Caki2 (cell line): Measurements from ENCODE around the gene CALCOCO1. TPM values are rescaled to one million over a fixed set of nuclear protein-coding genes. Genes with fewer than 3 reads are reported as not detected.
"Not testable (repeated sequence)": the region's sequence is repeated elsewhere in the genome, so short reads cannot be mapped to it uniquely, and the experiment has no call there.

Experiments
- DNase-seq: peaks from one replicate; pipeline ENCODE4 v3.0.0-alpha.2; 2015; ENCODE audit warnings: low read depth
- in situ Hi-C: cut with HindIII; loops from 2 replicates; pipeline ENCODE4 v1.10.0; 2016; ENCODE audit warnings: low sequenced_read_pairs, low pct_unique_long_range_greater_than_20kb, mixed read lengths
- total RNA-seq: library from RNA; depleted of rRNA; stranded (reverse); fragments of >200 nt; shearing (Covaris generic); gene quantifications from 2 replicates; pipeline ENCODE4 v1.2.3, GENCODE V29; 2014; ENCODE audit warnings: low replicate concordance

Gene CALCOCO1
- total RNA-seq, 1 experiment from 2014 or later: 25.9 TPM

DNA sequence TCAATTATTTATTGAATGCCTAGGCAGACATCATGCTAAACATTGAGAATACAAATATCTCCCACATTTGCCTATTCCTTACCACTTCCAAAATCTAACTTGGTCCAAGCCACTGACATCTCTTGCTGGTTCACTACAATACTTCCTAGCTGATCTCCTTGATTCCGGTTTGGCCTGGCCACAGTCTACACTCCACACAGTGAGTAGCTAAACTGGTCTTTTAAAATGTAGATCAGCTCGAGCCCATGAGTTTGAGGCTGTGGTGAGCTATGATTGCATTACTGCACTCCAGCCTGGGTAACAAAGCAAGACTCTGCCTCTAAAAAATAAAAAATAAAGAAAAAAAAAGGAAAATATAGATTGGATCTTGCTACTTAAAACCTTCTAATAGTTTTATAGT lies 43.8 kb downstream of the CALCOCO1 start:
- in situ Hi-C loops: no loop called here
- no peak for DNase-seq

DNA sequence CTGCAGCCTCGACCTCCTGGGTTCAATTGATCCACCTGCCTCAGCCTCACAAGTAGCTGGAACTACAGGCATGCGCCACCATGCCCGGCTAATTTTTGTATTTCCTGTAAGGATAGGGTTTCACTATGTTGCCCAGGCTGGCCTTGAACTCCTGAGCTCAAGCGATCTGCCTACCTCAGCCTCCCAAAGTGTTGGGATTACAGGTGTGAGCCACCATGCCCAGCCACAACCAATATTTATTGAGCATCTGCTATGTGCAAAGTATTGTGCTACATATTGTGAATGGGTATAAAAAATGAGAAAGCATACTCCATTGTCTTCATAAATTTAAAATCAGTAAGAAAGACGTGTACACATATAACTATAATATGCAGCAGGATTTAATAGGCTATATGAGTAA lies 47.2 kb downstream of the CALCOCO1 start:
- DNase-seq, in situ Hi-C loops: not testable (repeated sequence)

GRCh38 chr12:53677800-53678148 lies 49.5 kb downstream of the CALCOCO1 start:
- no peak for DNase-seq
- in situ Hi-C loops: no loop called here

DNA sequence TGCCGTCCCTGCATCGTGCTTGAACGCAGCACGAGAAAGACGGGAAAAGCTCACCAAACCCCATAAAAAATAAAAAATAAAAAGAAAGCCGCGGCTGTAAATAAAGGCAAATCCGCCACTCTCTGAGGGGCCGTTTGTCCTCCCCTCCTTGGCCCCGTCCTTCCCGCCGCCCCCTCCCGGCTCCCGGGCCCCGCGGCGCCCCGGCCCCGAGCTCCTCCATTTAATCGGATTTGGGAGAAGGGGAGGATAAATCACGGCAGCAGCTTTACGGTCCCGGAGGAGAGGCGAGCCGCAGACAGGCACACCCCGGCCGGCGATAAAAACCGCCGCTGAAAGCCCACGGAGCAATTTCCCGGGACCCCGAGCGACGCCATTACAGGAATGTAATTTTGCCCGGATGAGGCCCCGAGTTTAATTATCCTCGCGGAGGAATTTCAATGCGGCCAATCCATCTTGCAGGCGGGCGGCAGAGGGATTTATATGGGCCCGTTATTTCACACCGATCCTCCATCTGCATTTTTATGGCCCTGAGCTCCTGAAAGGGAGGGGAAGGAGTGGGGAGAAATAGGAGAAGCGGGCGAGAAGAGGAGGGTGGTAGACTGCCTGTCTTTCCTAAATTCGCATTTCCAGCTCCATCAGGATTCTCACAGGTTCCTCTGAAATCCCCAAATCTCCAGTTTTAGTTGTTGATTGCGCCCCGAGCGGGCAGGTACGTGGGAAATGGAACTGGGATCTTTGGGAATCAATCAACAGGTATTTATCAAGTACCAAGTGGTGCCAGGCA lies 50.0 kb downstream of the CALCOCO1 start:
- DNase-seq: no peak
- in situ Hi-C loops: no loop called here

- no peak for DNase-seq
- in situ Hi-C loops: no loop called here
These were observed 50.6 kb downstream of the CALCOCO1 start for GRCh38 chr12:53676656-53677015.

GRCh38 chr12:53675701-53676607 lies 51.3 kb downstream of the CALCOCO1 start, which contains the start of gene ATP5MC2:
TSS of gene ATP5MC2 (minus strand) at chr12:53676083. CDS start at chr12:53672614, 3,469 bp downstream.
- DNase-seq: peak; percentile 99
- in situ Hi-C loops: no loop called here

DNA sequence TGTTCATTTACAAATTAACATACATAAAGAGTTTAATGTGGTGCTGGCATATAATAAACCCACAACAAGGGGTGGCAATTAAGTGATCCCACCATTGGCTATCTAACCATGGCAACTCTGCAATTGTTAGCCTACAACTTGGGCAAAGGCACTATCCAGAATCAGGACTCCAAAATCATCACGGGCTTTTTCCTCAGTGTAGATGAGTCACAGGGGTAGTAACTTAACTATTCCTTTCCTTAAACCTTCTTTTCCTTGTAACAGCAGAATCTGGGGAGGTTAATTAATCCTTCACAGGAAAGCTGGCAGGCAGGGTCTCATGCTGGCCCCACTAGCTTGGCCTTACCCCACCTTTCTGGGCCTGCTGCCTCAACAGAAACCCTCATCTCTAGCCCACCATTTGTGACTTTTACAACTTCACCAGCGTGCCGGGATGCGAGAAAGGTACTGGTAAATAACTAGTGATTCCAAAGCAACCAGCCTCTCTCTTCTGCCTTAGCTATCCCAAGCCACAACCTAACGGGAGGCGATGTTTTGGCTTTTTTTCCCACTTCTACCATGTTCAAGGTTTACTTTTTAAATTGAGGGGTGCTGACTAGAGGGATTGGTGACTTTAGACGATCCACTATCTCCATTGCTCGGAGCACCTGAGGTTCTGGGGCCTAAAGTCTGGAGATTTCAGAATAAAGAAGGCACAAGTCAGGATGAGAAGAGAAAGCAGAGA lies 52.1 kb downstream of the CALCOCO1 start:
- in situ Hi-C loops: no loop called here
- DNase-seq: no peak

DNA sequence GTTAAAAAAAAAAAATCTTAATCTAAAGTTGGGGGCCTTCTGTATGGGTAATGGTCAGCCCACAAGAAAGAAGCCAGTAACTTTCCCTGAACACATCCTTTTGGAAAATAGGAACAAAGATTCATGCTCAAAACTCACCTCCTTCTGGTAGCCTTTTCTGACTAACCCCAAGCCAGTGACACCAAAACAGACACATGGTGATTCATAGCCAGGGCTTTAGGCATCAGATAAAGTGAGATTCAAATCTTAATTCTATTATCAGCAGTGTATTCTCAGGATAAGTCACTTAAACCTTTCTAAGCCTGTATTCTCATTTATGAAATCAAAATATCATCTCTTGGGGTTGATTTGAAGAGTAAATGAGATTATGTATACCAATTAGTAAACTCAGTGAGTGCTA lies 56.3 kb downstream of the CALCOCO1 start:
- DNase-seq: no peak
- in situ Hi-C loops: no loop called here

DNA sequence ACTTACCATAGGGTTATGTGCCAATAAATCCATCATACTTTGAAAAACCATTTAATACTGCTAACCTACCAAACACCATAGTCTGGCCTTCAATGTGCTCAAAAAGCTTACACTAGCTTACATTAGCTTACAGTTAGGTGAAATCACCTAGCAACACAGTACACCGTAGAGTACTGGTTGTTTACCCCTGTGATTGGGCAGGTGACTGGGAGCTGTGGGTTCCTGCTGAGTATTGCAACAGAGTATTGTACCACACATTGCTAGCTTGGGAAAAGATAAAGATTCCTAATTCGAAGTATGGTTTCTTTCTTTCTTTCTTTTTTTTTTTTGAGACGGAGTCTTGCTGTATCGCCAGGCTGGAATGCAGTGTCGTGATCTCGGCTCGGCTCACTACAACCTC lies 56.9 kb downstream of the CALCOCO1 start:
- in situ Hi-C loops: no loop called here
- no peak for DNase-seq

- DNase-seq: no peak
- in situ Hi-C loops: no loop called here
These were observed 60.2 kb downstream of the CALCOCO1 start for GRCh38 chr12:53667080-53667479.

DNA sequence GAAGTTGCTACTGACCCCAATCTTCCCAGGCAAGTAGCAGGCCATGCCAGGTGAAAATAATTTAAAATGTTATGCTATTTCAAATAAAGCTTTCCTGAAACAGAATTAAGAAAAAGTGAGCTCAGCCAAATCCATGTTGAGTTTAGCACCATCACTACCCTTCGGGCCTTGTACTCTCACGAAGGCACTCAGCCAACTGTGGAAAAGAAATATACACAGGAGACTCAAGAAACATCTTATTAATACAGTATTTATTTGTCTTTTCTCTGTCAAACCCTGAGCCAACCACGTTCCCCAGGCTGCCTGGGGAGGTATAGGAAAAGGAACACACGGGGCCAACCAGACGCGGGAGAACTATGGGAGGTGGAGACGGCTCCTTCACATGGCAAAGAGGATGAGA lies 62.3 kb downstream of the CALCOCO1 start:
- DNase-seq: no peak
- in situ Hi-C loops: no loop called here

DNA sequence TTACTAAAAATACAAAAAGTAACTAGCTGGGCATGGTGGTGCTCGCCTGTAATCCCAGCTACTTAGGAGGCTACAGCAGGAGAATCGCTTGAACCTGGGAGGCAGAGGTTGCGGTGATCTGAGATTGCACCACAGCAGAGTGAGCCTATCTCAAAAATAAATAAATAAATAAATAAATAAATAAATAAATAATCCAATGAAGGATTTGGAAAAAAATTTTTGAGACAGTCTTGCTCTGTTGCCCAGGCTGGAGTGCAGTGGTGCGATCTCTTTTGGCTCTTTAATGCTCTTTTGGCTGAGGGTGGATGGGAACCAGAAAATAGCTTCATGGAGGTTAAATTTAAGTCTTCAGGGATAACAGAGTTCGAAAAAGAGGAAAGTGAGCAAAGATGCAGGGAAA lies 63.1 kb downstream of the CALCOCO1 start:
- no peak for DNase-seq
- in situ Hi-C loops: no loop called here

GRCh38 chr12:53660041-53660440 lies 67.2 kb downstream of the CALCOCO1 start:
- in situ Hi-C loops: no loop called here

GRCh38 chr12:53659571-53659981 lies 67.7 kb downstream of the CALCOCO1 start:
- peak; percentile 44 for DNase-seq
- in situ Hi-C loops: no loop called here

More at GRCh38 chr12:53660041-53660440, 67.2 kb downstream of the CALCOCO1 start:
- DNase-seq: no peak

- in situ Hi-C loops: no loop called here
- peak; percentile 82 for DNase-seq
These were observed 68.2 kb downstream of the CALCOCO1 start for GRCh38 chr12:53659011-53659551.
